ENCODE data around the gene CLIC1.

Gene CLIC1

DNA sequence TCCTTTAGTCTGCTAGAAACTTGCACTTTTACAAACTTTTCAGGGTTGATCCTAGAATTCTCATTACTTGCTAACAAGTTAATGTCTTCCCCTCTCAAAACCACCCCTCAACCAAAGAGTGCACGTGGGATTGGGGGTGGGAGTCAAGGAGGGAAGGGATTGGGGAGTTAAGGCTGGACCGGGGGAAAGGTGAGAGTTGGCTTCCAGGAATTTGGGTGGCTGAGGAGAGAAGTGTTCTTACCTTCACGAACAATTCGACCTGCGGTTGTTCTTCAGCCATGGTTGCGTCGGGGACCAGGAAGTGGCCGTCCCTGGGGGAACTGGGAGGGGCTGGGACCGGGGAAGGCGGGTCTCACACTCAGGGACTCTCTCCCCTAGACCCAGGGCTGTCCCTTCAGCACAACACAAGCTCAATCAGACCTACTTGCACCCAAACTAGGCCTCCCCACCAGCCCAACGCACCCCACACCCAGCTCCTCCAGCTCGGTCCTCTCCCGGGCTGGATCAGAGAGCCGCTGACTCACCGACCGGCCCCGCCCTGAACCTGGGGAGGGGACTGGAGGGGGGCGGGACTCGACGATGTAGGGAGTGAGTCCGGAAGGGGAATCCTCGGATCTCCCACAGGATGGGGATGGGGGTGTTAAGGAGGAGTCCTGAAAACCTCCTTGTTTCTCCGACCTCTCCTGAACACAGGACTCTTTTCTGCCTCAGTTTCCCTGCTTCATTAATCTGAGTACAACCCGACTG, at the start of gene CLIC1:
Gene CLIC1, minus strand, starts transcription at position 510 of the 747 bp plus-strand sequence. Its CDS starts 230 bp downstream, at position 280.
- peak; percentile 76 for DNase-seq

DNA sequence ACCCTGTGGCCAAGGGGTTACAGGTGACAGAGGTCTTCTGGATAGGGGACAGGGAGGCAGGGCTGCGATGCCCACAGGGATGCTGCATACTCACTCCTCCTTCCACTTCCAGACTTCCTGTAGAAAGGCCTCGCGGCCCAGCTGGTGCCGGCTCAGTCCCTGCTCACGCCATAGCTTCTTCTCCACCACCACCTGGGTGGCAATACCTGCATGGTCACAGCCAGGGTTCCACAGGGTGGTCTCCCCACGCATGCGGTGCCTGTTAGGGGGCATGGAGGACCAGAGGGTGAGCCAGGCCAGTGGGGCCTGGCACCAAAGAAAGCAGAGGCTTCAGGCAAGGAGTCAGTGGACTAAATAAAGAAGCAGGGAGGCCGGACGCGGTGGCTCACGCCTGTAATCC, 49.1 kb upstream of the CLIC1 start:
- DNase-seq, result no peak

DNA sequence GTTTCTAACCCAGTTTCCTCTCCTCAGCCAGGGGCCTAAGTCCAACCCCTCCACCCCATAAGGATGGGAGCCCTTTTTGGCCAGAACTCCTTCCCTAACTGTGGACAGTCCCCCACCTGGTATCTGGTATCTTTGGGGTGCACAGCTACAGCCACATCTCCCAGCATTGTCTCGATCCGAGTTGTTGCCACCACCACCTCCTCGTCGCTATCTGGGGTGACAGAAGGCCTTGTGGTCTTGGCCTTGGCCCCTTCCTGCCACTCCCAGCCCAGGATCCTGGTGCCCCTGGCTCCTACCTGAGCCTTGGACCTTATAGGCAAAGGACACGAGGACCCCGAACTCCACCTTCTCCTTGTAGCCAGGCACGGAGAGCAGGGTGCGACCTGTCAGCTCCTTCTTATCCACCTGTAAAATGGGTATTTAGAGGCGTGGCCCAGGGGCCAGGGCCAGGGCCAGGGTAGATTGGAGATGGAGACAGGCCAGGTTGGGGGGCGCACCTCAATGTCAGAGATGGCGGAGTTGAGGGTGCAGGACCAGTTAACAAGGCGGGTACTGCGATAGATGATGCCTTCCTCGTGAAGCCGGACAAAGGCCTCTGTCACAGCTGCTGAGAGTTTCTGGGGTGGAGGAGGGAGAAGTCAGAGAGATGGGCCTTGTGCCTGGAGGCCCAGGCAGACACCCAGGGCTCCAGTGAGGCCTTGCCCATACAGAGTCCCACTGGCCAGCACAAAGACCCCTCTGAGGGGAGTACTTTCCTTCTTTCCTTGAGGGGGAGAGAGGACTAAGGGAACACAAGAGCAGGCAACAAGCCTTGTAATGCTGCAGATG, 48.0 kb upstream of the CLIC1 start:
- DNase-seq, result no peak

DNA sequence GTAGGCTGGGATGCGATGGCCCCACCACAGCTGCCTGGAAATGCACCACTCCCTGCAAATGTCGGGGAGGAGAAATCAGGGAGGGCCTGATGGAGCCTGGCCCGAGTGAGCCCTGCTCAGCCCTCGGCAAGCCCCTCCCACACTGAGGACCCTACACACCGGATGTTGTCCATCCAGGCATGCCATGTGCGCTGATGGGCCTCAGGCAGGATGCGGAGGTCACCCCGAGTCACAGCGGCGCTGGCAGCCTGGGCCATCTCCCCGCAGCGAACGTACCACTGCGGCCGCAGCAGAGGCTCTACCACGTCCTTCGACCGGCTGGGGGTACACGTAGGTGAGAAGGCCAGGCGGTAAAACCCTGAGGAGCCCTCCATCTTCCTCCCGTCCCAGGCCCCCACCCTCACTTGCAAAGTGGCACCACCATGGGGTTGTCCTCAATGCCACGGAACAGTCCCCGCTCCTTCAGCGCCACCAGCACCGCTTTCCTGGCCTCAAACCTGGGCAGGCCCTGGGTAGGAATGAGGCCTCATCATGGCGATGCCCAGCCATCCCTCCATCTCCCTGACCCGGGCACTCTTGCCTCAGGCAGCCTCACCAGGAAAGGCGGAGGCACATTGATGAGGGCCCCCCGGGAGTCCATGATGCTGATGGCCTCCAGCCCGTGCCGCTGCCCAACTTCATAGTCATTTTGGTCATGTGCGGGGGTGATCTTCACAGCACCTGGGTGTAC, 46.0 kb upstream of the CLIC1 start:
- no peak for DNase-seq

DNA sequence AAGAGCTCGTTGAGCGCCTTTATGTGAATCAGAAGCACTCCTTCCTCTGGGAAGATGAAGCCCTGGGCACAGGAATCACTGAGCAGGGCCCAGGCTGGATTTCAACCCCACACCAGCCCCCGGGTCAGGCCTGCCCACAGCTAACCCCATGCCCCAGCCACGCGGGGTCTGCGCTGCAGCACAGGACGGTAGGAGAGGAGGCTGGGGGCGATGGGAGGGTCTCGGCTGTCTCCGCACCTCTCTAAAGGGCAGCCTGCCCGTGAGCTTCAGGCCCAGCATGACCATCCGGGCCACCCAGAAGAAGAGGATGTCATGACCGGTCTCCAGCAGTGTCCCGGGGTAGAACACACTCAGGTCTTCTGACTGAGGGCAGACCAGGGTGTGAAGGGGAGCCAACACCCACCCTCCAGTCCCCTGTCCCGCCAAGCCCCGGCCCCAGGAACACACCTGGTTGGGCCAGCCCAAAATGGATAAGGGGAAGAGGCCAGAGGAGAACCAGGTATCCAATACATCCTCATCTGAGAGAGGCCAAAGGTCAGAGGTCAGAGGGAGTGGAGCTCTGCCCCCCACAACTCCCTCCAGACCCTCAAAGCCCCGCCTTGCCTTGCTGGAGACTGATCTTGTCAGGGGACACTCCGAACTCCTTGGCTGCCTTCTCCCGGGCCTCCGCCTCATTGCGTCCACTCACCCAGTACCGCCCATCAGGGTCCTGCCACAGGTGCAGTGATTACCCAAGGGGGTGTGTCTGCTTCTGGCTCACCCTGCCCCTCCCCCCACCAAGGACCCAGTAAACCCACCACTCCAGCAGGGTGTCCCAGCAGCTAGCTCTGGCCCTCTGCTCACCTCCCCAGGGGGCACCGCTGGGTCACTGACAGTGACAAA, 45.2 kb upstream of the CLIC1 start:
- DNase-seq, result no peak

DNA sequence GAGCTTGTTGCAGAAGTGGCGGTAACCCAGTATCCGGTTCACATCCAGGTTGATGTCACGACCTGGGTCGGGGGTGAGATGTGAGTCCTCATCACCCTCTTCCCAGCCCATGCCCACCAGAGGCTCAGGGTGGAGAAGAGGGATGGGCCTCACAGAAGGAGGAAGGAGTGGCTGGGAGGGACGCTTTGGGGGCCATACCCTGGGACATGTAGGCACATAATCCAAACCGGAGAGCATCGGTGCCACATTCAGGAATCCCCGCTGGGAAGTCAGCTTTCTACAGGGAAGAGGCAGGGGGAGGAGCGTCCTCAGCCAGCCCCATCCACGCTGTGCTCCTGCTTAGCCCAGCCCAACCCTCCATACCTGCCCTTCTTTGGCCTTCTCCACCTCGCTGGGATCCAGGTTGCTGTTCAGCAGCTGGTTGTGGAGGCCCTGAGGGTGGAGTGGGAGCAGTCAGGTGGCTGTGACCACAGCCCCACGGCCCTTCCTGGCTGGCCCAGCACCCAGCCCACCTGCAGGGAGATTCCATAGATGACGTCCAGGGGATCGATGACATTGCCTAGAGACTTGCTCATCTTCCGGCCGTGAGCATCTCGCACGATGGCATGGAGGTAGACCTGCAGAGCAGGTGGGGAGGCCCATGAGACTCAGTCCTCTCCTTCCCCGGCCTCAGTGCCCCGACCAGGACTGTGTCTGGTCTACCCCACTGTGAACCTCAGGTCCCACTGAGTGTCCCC, 44.3 kb upstream of the CLIC1 start:
- DNase-seq, result no peak

DNA sequence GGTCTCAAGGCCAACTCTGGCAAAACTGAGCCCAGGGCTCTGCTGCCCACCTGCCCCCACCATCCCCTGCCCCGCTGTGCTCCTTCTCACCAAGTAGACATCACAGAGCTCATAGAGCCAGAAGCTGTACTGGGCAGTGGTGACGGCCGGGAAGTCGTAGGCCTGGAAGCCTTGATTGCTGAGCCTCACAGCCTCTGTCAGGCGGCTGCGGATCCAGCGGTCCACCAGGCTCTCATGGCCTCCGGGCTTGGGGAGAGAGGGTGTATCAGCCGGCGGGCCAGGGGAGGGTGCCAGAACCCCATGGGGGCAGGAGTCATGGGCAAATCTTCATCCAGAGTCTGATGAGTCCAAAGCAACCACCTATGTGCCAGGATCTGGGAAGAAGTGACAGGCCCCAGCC, 43.6 kb upstream of the CLIC1 start:
- no peak for DNase-seq

DNA sequence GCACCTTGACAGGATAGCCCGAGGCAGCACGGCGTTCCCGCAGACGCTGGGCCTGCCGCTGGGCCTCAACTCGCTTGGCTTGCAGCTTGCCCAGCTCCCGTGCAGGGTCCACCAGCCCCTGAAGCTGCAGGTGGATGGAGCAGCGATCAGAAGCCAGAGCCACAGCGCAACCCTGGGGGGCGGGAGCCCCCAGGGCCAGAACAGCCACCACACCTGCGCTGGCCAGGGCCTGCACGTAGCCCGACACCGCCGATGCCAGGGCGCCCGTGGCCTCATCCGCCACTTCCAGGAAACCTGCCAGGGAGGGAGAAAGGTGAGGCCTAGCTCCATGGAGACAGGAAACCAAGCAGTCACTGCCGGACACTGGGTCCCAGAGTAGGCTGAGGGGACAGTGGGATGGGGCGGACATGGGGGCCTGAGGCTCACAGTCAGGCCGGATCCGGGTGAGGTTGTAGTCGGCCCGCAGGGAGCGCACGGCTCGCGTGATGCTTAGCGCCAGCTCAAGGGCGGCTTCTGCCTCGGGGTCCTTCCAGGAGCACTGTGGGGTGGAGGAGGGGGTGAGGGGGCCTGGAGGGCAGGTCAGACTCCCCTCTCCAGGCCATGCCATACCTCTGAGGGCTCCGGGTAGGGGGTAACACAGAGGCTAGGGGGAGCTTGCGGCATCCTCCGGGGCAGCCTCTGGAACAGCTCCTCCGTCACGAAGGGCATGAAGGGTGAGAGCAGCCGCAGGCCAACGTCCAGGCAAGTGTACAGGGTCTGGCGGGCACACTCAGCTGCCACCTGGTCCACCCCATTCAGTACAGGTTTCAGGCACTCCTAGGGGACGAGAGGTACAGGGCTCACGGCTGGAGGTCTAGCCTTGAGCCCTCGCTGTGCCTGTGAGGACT, 42.9 kb upstream of the CLIC1 start:
- no peak for DNase-seq

GRCh38 chr6:31778193-31778592, 41.9 kb upstream of the CLIC1 start:
- no peak for DNase-seq

- no peak for DNase-seq
These were observed 41.3 kb upstream of the CLIC1 start for GRCh38 chr6:31777667-31778050.

DNA sequence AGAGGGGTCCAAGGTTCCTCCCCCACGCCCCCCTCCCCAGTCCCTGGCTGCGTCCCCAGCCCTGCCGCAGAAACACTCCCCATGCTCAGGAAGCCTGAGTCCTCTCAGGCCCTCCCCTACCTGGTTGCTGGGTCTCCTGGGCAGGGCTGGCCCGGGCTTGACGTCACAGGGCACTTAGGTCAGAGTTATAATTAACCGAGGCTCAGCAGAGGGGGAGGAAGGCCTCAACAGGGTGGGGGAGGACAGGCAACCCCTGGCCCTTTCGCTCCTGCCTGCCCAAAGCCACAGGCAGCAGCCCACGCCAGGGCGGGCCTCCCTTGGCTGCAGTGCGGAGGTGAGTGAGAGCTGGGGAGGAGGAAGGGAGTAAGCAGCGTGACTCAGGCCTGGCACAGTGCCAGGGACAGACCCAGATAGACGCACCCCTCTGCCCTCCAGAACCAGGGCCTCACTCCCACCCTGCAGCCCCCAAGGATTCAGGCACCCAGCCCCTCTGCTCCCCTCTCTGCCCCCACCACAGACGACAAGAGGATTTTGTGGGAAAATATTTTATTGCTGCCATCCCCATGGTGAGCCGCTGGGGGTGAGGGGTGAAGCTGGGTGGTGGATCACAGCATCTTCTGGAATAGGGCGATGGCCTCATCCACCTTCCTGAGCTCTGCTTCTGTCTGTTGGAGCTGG, 40.8 kb upstream of the CLIC1 start, which contains the start of gene VWA7:
Gene VWA7, minus strand, starts transcription at position 340 of the 678 bp plus-strand sequence. CDS start 549 bp downstream, outside the sequence.
- peak; percentile 79 for DNase-seq

DNA sequence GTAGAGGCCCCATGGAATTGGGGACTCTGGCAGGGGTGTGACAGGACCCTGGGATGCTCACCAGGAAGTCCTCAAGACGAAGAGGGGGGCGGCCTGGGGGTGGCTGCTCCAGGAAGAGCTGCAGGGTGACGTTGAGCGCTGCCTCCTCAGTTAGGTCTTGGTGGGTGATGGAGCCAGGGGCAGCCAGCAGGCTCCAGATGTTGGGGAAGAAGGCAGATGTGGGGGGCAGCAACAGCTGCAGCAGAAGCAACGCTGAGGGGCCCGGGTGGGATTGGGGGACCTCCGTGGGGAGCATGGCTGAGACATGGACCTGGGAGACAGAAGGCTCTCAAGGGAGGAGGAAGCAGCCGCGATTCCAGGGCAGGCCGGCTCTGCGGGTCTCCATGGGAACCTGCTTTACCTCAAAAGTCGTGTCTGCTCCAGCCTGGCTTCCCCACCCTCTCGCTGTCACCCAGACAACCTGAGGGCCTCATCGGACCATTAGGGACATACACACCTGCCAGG, 40.2 kb upstream of the CLIC1 start:
- no peak for DNase-seq

DNA sequence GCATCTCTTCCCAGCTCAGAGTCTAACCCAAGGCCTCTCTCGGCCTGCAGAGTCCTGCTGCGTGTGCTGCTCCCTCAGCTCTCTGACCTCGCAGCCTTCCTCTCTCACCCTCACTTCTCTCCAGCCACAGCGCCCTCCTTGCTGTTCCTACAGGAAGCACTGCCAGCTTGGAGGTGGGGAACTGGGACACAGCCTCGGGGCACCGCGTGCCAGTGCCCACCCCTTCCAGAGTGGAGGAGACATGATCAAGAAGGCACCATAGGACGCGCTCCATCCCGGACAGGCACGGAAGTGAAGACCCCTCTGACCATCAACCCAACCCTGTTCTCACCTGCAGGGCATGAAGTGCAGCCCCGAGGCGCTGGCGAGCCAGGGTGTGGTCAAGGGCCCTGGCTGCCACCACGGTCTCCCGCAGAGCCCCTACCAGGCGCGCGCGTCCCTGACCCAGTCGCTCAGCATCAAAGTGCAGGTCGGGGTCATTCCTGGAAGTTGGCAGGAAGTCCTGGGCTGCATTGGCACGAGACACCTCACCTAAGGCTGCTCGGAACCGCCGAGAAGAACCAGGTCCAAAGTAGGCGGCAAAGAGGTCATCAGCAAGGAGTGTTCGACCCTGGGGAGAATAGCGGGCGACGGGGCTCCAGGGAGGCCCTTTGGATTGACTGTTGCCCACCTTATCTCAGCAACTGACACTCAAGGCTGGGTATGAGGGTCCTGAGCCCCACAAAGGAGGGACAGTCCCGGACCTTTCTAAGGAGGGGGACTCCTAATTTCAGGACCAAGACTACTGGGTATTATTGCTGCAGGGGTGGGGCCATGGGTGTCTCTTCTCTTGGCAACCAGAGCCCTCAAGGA, 39.5 kb upstream of the CLIC1 start:
- no peak for DNase-seq

DNA sequence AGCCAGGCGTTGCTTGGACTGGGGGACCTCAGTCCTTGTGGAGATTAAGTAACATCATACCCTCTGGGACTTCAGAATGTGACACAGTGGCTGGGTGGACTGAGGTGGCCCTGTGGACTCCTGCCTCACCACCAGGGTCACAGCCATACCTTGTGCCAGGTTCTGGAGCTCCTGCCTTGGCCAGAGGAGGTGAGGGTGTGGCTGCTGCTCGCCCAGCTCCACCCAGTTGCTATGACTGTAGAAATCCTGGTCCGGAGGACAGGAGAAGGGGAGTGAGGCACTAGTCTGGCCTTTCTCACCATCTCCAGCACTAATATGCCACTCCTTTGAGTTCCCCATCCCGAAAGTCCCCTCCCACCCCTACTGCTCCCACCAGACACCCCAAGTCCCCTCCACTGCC, 38.9 kb upstream of the CLIC1 start:
- no peak for DNase-seq

- DNase-seq, result no peak
These were observed 35.6 kb upstream of the CLIC1 start for GRCh38 chr6:31771992-31772358.

DNA sequence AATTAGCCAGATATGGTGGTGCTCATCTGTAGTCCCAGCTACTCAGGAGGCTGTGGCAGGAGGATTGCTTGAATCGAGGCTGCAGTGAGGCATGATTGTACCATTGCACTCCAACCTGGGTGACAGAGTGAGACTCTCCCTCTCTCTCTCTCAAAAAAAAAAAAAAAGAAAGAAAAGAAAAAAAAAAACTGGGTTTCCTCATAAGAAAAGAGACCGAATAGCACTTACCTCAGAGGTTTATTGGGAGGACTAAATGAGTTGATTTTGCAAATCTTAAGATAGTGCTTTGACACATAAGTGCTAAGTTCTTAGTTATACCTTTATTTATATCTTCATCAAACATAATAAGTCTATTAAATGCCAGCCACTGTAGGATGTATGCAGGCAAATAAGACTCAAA, 34.5 kb upstream of the CLIC1 start:
- no peak for DNase-seq

GRCh38 chr6:31769684-31770371, 33.5 kb upstream of the CLIC1 start:
- DNase-seq, result peak; percentile 73

Measured in stimulated activated naive CD4-positive, alpha-beta T cell treated with Interleukin-2 at 50 U/mL for 16 hours (primary cell).